NCI-H510A treated with DMSO at 0.1 percent for 48 hours (cell line): ENCODE measurements around the gene GNLY.

ENCODE experiments used
- DNase-seq: peaks from one replicate; lab custom pipeline; 2025; lab: John Stamatoyannopoulos, UW

Gene GNLY

DNA sequence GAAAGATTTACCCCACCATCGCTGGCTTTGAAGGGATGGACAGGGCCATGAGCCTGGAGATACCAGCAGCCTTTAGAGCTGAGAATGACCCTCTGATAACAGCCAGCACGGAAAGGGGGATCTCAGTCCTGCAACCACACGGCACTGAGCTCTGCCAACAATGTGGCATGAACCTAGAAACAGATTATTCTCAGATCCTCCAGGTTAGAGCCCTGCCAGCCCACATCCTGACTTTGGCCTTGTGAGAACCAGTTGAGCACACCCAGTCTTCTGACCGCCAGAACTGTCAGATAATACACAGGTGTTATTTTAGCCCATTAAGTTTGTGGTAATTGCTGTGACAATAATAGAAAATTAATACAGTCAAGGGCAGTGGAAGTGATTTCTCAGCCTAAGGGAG lies 9.4 kb upstream of the GNLY start:
- no peak for DNase-seq

GRCh38 chr2:85690932-85691331 lies 3.2 kb upstream of the GNLY start:
- no peak for DNase-seq

DNA sequence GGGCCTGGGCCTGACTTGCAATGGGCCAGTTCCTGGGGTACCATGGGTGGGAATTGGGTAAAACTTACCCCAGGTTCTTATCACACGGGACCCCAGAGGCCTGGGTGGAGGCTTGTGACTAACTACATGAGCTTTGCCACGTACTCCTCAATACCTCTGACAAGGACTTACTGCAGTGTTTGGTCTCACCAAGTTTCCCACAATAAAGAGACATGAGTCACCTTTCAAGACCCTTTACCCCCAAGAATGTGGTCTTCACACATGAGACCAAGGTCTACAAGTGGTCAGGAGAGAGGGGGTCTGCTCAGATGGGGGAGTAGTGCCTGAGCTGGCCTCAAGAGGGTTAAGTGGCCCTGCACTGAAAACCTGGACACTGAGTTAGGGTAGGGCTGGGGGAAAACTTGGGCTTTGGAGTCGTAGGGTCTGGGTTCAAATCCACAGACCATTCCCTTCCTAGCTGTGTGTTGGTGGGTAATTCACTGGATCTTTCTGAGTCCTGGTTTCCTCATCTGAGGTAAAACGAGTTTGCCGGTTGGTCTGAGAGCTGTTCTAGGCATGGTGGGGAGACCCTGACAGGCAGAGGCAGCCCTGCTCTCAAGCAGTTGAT lies 2.0 kb upstream of the GNLY start:
- no peak for DNase-seq

GRCh38 chr2:85695121-85695520 lies 963 bp downstream of the GNLY start:
- no peak for DNase-seq

- no peak for DNase-seq
Measured at GRCh38 chr2:85695691-85696668, 1.8 kb downstream of the GNLY start.

DNA sequence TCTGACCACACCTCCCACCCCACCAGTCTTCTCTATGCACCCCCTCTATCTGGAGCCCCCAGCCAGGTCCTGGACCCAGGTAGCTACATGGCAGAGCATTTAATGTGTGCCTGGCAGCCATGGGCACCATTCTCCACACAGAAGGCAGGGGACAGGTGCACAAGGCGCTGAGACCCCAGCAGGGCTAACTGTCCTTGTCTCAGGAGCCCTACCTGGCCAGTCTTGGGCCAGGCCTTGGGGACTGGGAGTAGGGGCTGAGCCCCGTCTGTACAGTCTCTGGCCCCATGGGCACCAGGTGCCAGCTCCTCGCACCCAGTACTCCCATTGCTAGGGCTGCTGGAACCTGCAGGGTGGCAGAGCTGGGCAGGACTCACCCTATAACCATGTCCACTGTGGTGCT lies 2.9 kb downstream of the GNLY start:
- no peak for DNase-seq

GRCh38 chr2:85697716-85698115 lies 3.6 kb downstream of the GNLY start:
- no peak for DNase-seq

GRCh38 chr2:85698184-85698879 lies 4.2 kb downstream of the GNLY start:
- no peak for DNase-seq

- DNase-seq, result no peak
Measured at GRCh38 chr2:85698880-85699254, 4.7 kb downstream of the GNLY start.

DNA sequence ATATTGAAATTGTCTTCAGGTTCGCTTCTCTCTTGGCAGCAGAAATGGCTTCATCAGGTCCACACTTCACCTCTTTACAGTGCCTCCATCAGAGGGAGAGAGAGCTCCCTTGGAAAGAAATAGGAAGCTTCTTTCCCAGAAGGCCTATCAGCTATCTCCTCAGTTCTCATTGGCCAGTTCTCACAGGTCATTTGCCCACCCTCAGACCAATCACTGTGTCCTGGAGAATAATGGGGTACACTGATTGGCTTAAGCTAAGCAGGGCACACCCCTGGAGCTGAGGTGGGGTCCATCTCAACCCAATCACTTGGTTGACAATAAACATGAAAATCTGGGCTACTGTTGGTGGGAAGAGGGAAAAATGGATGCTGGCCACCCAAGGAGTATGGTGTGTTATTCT lies 5.2 kb downstream of the GNLY start:
- DNase-seq, result no peak

- no peak for DNase-seq
Measured at GRCh38 chr2:85702172-85702571, 8.0 kb downstream of the GNLY start.

DNA sequence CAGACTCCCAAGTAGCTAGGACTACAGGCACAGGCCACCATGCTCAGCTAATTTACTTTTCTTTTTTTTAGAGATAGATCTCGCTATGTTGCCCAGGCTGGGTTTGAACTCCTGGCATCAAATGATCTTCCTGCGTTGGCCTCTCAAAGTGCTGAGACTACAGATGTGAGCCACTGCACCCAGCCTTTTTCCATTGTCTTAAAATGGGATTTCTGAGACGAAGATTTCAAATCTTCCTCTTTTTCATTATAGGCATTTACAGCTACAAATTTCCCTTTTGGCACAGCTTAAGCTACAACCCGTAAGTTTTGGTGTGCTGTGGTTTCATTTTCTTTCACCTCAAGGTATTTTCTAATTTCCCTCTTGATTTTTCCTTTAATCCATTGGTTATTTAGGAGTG lies 8.6 kb downstream of the GNLY start:
- no peak for DNase-seq

- no peak for DNase-seq
Measured at GRCh38 chr2:85703329-85703728, 9.2 kb downstream of the GNLY start.

DNA sequence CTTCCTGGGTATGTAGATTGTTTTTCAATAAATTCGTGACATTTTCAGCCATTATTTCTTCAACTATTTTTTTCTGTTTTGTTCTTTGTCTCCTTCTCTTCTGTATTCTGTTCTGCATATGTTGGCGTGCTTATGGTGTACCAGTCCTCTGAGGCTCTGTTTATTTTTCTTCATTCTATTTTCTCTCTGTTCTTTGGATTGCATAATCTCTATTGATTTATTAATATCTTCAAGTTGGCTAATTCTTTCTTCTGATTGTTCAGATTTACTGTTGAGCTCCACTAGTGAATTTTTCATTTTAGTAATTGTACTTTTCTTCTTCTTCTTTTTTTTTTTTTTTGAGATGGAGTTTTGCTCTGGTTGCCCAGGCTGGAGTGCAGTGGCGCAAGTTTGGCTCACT lies 9.9 kb downstream of the GNLY start:
- DNase-seq, result no peak

GRCh38 chr2:85704800-85705679 lies 10.9 kb downstream of the GNLY start:
- DNase-seq, result no peak

- DNase-seq, result peak; percentile 68
Measured at GRCh38 chr2:85705680-85706039, 11.5 kb downstream of the GNLY start.

GRCh38 chr2:85706063-85706462 lies 11.9 kb downstream of the GNLY start:
- no peak for DNase-seq

DNA sequence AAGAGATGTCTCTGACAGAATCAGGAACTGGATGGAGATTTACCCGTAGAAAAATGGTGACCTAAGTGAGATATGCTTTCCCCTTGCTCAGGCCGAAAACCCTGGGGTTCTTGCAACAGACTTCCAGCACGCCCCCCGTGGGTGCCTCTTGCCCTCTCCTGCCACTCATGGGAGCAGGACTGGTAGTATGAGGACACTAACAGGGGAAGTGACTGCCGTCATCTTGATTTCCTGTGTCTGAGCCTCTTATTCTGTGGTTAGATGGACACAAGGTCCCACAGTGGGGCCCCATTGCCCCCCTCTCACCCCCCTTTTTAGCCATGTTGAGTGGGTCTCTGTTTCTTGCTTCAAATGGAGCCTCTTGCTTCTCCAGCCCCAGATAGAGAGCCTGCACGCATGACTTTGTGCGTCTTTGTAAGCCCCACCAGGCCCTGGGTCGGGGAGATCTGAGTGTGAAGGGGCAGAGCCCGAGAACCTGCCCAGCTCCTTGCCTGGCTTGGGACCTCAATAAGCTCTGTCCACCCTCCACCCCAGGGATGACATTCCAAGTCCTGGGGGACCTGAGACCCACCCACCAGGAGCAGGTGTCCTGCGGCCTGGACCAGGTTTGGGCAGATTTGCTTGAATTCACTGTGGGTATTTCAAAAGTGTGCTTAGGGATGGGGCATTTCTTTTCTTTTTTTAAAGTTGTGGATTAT lies 12.6 kb downstream of the GNLY start:
- DNase-seq, result no peak

- peak; percentile 94 for DNase-seq
Measured at GRCh38 chr2:85707304-85707703, 13.1 kb downstream of the GNLY start.

DNA sequence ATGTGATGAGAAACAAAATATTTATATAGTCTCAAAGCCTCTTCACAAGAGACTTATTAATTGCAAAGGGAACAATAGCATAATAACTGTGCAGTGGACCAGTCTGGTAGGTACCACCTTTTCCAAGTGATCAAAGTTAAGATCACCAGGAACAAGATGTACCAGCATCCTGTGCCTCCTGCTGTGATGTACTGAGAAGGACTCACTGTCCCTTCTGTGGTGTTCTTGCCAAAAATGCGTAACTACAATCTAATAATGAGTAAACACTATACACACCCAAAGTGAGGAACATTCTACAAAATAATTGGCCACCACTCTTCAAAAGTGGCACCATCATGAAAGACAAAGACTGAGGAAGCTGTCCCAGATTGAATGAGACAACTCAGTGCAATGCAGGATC lies 14.5 kb downstream of the GNLY start:
- DNase-seq, result no peak

- DNase-seq, result no peak
Measured at GRCh38 chr2:85709401-85709811, 15.2 kb downstream of the GNLY start.
